Endodermal cell (in vitro differentiated cells): Measurements from ENCODE around the gene IL22. TPM values are rescaled to one million over a fixed set of nuclear protein-coding genes. Genes with fewer than 3 reads are reported as not detected.

Source experiments
- DNase-seq: peaks from one replicate; pipeline ENCODE4 v3.0.0-alpha.2; 2017
- H3K27ac ChIP-seq: 2 replicates; pipeline ENCODE4 v1.5.1; 2013; ENCODE audit warnings: mild to moderate bottlenecking, low read depth, low read length, moderate library complexity
- H3K27me3 ChIP-seq: 2 replicates; pipeline ENCODE4 v1.6.1; 2013; ENCODE audit warnings: mild to moderate bottlenecking, low read length, moderate library complexity; ENCODE audit not compliant: insufficient read depth, control insufficient read depth, poor library complexity, severe bottlenecking
- H3K36me3 ChIP-seq: 2 replicates; pipeline ENCODE4 v1.7.0; 2013; ENCODE audit warnings: mild to moderate bottlenecking, low read length, moderate library complexity; ENCODE audit not compliant: control insufficient read depth, insufficient read depth
- H3K4me1 ChIP-seq: one replicate; pipeline ENCODE4 v1.7.0; 2013; ENCODE audit warnings: low read length; ENCODE audit not compliant: control insufficient read depth, insufficient read depth
- H3K4me3 ChIP-seq: 2 replicates; pipeline ENCODE4 v1.5.1; 2013; ENCODE audit warnings: mild to moderate bottlenecking, low read length, moderate library complexity
- H3K9ac ChIP-seq: 2 replicates; pipeline ENCODE4 v1.6.1; 2013; ENCODE audit warnings: mild to moderate bottlenecking, low read length, moderate library complexity; ENCODE audit not compliant: poor library complexity, severe bottlenecking; ENCODE audit errors: extremely low read depth
- H3K9me3 ChIP-seq: 2 replicates; pipeline ENCODE4 v1.6.1; 2013; ENCODE audit warnings: mild to moderate bottlenecking, low read length, moderate library complexity; ENCODE audit not compliant: control insufficient read depth
- H3K27ac Mint-ChIP-seq: 2 replicates; pipeline ENCODE4 v1.8.0; 2020; ENCODE audit warnings: mixed read lengths
- H3K27me3 Mint-ChIP-seq: 2 replicates; pipeline ENCODE4 v1.8.0; 2021; ENCODE audit warnings: mild to moderate bottlenecking, mixed read lengths; ENCODE audit not compliant: insufficient read depth
- H3K36me3 Mint-ChIP-seq: 2 replicates; pipeline ENCODE4 v1.8.0; 2020; ENCODE audit warnings: low read depth, mixed read lengths
- H3K4me1 Mint-ChIP-seq: 2 replicates; pipeline ENCODE4 v1.8.0; 2020; ENCODE audit warnings: mixed read lengths
- H3K4me3 Mint-ChIP-seq: 2 replicates; pipeline ENCODE4 v1.8.0; 2020; ENCODE audit warnings: mild to moderate bottlenecking, moderate library complexity, mixed read lengths
- H3K9me3 Mint-ChIP-seq: 2 replicates; pipeline ENCODE4 v1.8.0; 2020; ENCODE audit warnings: mild to moderate bottlenecking, mixed read lengths
- CTCF ChIP-seq: fragments of 200-600 bp; sonication (generic); conservative IDR thresholded peaks from 2 replicates; pipeline ENCODE4 v1.5.0; 2021; ENCODE audit warnings: antibody characterized with exemption, mild to moderate bottlenecking
- WGBS, 2 experiments: methylation state at CpG; one replicate each; pipeline versions ENCODE4 v1.1.5 to v1.1.7; 2013; ENCODE audit warnings: missing lambda C conversion rate in 2 of 2, mixed read lengths in 1 of 2; ENCODE audit not compliant: insufficient coverage in 1 of 2, insufficient read length in 1 of 2; 5-methylcytosine and 5-hydroxymethylcytosine counted together
- total RNA-seq, 2 donors: library from RNA; stranded (reverse); fragmentation: NEBNext Ultra II Directional in 1 of 2; extraction: Animal tissue kit (Norgen Biotek cat#: 25700) in 1 of 2; gene quantifications; 2 replicates in 1 of 2; 3 replicates in 1 of 2; pipeline ENCODE4 v1.2.1, GENCODE V29; 2021

The IL22 gene
- total RNA-seq, 2 donors from 2014 or later = not detected

- Histone ChIP-seq H3K4me1 (no peaks in the 10 kb centered on the region), H3K4me3 (no peak overlapping the region), H3K36me3 (no peaks in the 10 kb centered on the region), H3K9me3 (no peaks in the 10 kb centered on the region), H3K27me3 (no peaks in the 10 kb centered on the region), H3K27ac (peak overlapping the region; percentile 58), H3K9ac (no peak overlapping the region)
- no peak for DNase-seq
- H3K4me3 Mint-ChIP-seq = no peak overlapping the region
- 85% methylated on average over 7 to 8 of the region's 8 CpGs for WGBS, 2 experiments
- no peaks in the 10 kb centered on the region for H3K27me3 Mint-ChIP-seq
- H3K27ac Mint-ChIP-seq = no peak overlapping the region
- no peaks in the 10 kb centered on the region for H3K36me3 Mint-ChIP-seq
- TF ChIP-seq CTCF = no peak
- peaks cover 13% of the 10 kb centered on the region for H3K4me1 Mint-ChIP-seq
- H3K9me3 Mint-ChIP-seq = no peaks in the 10 kb centered on the region
Observed at GRCh38 chr12:68271346-68271745, 17.9 kb upstream of the IL22 start.

- Mint-ChIP-seq H3K27ac (no peak overlapping the region), H3K4me1 (peaks cover 11% of the 10 kb centered on the region), H3K4me3 (no peak overlapping the region), H3K9me3 (no peaks in the 10 kb centered on the region), H3K27me3 (peaks cover 3% of the 10 kb centered on the region), H3K36me3 (no peaks in the 10 kb centered on the region)
- no peak overlapping the region for H3K9ac ChIP-seq
- no peaks in the 10 kb centered on the region for H3K9me3 ChIP-seq
- H3K4me1 ChIP-seq = no peaks in the 10 kb centered on the region
- no peaks in the 10 kb centered on the region for H3K27me3 ChIP-seq
- no peaks in the 10 kb centered on the region for H3K36me3 ChIP-seq
- H3K4me3 ChIP-seq = no peak overlapping the region
- H3K27ac ChIP-seq = no peak overlapping the region
- no peak for TF ChIP-seq CTCF
- 95 to 100% methylated on average over 2 to 3 of the region's 3 CpGs for WGBS, 2 experiments
- no peak for DNase-seq
Observed at GRCh38 chr12:68270358-68270757, 17.0 kb upstream of the IL22 start.

- DNase-seq = no peak
- Histone ChIP-seq H3K9ac (no peak overlapping the region), H3K9me3 (no peaks in the 10 kb centered on the region), H3K4me3 (no peak overlapping the region), H3K4me1 (no peaks in the 10 kb centered on the region), H3K27me3 (no peaks in the 10 kb centered on the region), H3K36me3 (no peaks in the 10 kb centered on the region), H3K27ac (no peak overlapping the region)
- Mint-ChIP-seq H3K36me3 (no peaks in the 10 kb centered on the region), H3K4me1 (peaks cover 11% of the 10 kb centered on the region), H3K27ac (no peak overlapping the region), H3K27me3 (peaks cover 3% of the 10 kb centered on the region), H3K9me3 (no peaks in the 10 kb centered on the region), H3K4me3 (no peak overlapping the region)
- TF ChIP-seq CTCF = no peak
- 90 to 98% methylated on average over 2 of the region's 2 CpGs for WGBS, 2 experiments
Observed at GRCh38 chr12:68269779-68270178, 16.4 kb upstream of the IL22 start.
